HEK293 (cell line): ENCODE measurements around the gene BICRA.

Experiments
- BCL11B ChIP-seq: fragments of 450-650 bp; formaldehyde crosslinking; IDR thresholded peaks from 2 replicates; pipeline ENCODE4 v1.5.1; 2016; ENCODE audit warnings: low read depth, missing biosample characterization, missing genetic modification characterization
- HOXA7 ChIP-seq: sonication (generic); formaldehyde crosslinking; IDR thresholded peaks from 2 replicates; pipeline ENCODE4 v1.8.1; 2022; ENCODE audit warnings: missing genetic modification reagents, borderline replicate concordance
- HOXD13 ChIP-seq: sonication (generic); formaldehyde crosslinking; IDR thresholded peaks from 2 replicates; pipeline ENCODE4 v1.8.0; 2022; ENCODE audit warnings: missing genetic modification reagents, borderline replicate concordance
- KLF10 ChIP-seq: fragments of 450-650 bp; IDR thresholded peaks from 2 replicates; pipeline ENCODE4 v1.5.1; 2018; ENCODE audit warnings: missing biosample characterization, mild to moderate bottlenecking, missing genetic modification characterization
- PBX3 ChIP-seq: sonication (generic); formaldehyde crosslinking; IDR thresholded peaks from 2 replicates; pipeline ENCODE4 v1.8.1; 2022; ENCODE audit warnings: mild to moderate bottlenecking, moderate library complexity, missing genetic modification reagents
- PRDM10 ChIP-seq: fragments of 450-650 bp; formaldehyde crosslinking; IDR thresholded peaks from 2 replicates; pipeline ENCODE4 v1.5.1; 2016; ENCODE audit warnings: missing biosample characterization, missing genetic modification characterization
- PRDM6 ChIP-seq: fragments of 450-650 bp; formaldehyde crosslinking; IDR thresholded peaks from 2 replicates; pipeline ENCODE4 v1.5.1; 2017; ENCODE audit warnings: missing biosample characterization, missing genetic modification characterization
- WT1 ChIP-seq: fragments of 450-650 bp; formaldehyde crosslinking; IDR thresholded peaks from 2 replicates; pipeline ENCODE4 v1.5.1; 2016; ENCODE audit warnings: missing biosample characterization, missing genetic modification characterization
- ZNF2 ChIP-seq: fragments of 450-650 bp; formaldehyde crosslinking; IDR thresholded peaks from 2 replicates; pipeline ENCODE4 v1.5.1; 2016; ENCODE audit warnings: missing biosample characterization, missing genetic modification characterization
- ZNF248 ChIP-seq: fragments of 450-650 bp; formaldehyde crosslinking; IDR thresholded peaks from 2 replicates; pipeline ENCODE4 v1.5.1; 2017; ENCODE audit warnings: missing biosample characterization, missing genetic modification characterization
- ZNF394 ChIP-seq: fragments of 450-650 bp; formaldehyde crosslinking; IDR thresholded peaks from 2 replicates; pipeline ENCODE4 v1.5.1; 2016; ENCODE audit warnings: missing biosample characterization, missing genetic modification characterization, mild to moderate bottlenecking, moderate library complexity, borderline replicate concordance
- ZNF513 ChIP-seq: fragments of 450-650 bp; IDR thresholded peaks from 2 replicates; pipeline ENCODE4 v1.5.1; 2018; ENCODE audit warnings: missing biosample characterization, missing genetic modification characterization
- ZNF514 ChIP-seq: fragments of 450-650 bp; formaldehyde crosslinking; IDR thresholded peaks from 2 replicates; pipeline ENCODE4 v1.5.1; 2016; ENCODE audit warnings: missing biosample characterization, missing genetic modification characterization
- ZNF549 ChIP-seq: fragments of 450-650 bp; IDR thresholded peaks from 2 replicates; pipeline ENCODE4 v1.5.1; 2018; ENCODE audit warnings: missing biosample characterization, missing genetic modification characterization, mild to moderate bottlenecking, inconsistent platforms, moderate library complexity
- ZNF610 ChIP-seq: fragments of 450-650 bp; formaldehyde crosslinking; IDR thresholded peaks from 2 replicates; pipeline ENCODE4 v1.5.1; 2016; ENCODE audit warnings: missing biosample characterization, missing genetic modification characterization, borderline replicate concordance
- ZSCAN30 ChIP-seq: fragments of 450-650 bp; IDR thresholded peaks from 2 replicates; pipeline ENCODE4 v1.5.1; 2018; ENCODE audit warnings: missing biosample characterization, mild to moderate bottlenecking, missing genetic modification characterization, moderate library complexity
- TF ChIP-seq, protein P1 (sequence below): fragments of 450-650 bp; formaldehyde crosslinking; IDR thresholded peaks from 2 replicates; pipeline ENCODE4 v1.5.1; 2017; ENCODE audit warnings: missing biosample characterization, missing genetic modification characterization
- TF ChIP-seq, protein P2 (sequence below): fragments of 450-650 bp; formaldehyde crosslinking; IDR thresholded peaks from 2 replicates; pipeline ENCODE4 v1.5.1; 2016; ENCODE audit warnings: missing biosample characterization, missing genetic modification characterization
- TF ChIP-seq, protein P3 (sequence below): fragments of 450-650 bp; formaldehyde crosslinking; conservative IDR thresholded peaks from 2 replicates; pipeline ENCODE4 v1.5.1; 2016; ENCODE audit warnings: low read depth, missing biosample characterization, missing genetic modification characterization
- TF ChIP-seq, protein P4 (sequence below): fragments of 450-650 bp; formaldehyde crosslinking; IDR thresholded peaks from 2 replicates; pipeline ENCODE4 v1.5.1; 2017; ENCODE audit warnings: missing biosample characterization, missing genetic modification characterization

Gene BICRA

DNA sequence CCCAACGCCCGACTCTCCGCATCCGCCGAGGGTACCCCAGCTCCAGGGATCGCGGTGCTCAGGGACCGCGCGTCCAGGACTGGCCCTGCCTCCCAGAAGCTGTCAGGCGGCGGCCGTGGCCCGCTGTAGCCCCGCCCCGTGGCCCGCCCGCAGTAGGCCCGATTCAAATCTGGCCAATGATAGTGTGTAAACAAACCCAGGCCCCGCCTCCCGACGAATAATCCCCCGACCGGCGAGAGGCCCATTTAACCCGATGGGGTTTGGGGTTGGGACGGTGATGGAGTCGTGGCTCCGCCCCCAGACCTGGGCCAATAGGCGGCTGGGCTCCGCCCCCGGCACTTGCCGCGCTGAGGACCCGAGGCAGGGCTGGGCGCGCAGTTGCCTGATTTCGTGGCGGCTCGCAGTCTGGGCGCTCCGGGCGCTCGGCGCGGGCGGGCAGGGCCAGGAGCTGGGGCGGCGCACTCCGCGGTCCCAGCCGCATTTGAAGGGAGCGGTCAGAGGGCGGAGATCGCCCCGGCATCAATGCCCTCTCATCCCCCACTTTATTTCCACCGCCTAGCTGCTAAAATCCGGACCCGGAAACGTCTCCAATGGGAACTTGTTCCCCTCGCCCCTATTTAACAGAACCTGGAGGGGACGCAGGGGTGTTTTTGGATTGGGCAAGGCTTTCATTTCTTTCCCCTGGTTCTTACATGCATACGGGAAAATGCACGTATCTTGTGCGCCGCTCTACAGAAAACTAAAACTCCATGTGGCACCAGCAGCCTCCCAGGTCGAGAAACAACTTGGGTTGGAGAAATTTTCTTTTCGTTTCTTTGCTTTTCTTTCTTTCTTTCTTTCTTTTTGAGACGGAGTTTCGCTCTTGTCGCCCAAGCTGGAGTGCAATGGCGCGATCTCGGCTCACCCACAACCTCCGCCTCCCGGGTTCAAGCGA lies 8.4 kb upstream of the BICRA start (continued):
- TF ChIP-seq PRDM6 (tag by site-specific recombination) (no peak), BCL11B (tag by site-specific recombination) (no peak), ZSCAN30 (tag by site-specific recombination) (peak; percentile 87), ZNF394 (tag by site-specific recombination) (no peak), ZNF549 (tag by site-specific recombination) (no peak), HOXA7 (CRISPR knock-in tag) (no peak), PBX3 (CRISPR knock-in tag) (peak; percentile 87), PRDM10 (tag by site-specific recombination) (peak; percentile 41), WT1 (tag by site-specific recombination) (no peak), ZNF610 (tag by site-specific recombination) (peak; percentile 35; the same call in 1 of the 2 replicates), HOXD13 (CRISPR knock-in tag) (no peak), ZNF248 (tag by site-specific recombination) (0 out of 2 replicates have a peak, but pooled peaks have one; percentile 12), KLF10 (tag by site-specific recombination) (peak; percentile 89), ZNF513 (peak; percentile 33; the same call in 1 of the 2 replicates), ZNF514 (tag by site-specific recombination) (no peak), ZNF2 (0 out of 2 replicates have a peak, but pooled peaks have one; percentile 47)
- TF ChIP-seq, protein P1, sequence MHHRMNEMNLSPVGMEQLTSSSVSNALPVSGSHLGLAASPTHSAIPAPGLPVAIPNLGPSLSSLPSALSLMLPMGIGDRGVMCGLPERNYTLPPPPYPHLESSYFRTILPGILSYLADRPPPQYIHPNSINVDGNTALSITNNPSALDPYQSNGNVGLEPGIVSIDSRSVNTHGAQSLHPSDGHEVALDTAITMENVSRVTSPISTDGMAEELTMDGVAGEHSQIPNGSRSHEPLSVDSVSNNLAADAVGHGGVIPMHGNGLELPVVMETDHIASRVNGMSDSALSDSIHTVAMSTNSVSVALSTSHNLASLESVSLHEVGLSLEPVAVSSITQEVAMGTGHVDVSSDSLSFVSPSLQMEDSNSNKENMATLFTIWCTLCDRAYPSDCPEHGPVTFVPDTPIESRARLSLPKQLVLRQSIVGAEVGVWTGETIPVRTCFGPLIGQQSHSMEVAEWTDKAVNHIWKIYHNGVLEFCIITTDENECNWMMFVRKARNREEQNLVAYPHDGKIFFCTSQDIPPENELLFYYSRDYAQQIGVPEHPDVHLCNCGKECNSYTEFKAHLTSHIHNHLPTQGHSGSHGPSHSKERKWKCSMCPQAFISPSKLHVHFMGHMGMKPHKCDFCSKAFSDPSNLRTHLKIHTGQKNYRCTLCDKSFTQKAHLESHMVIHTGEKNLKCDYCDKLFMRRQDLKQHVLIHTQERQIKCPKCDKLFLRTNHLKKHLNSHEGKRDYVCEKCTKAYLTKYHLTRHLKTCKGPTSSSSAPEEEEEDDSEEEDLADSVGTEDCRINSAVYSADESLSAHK (tag by site-specific recombination): 0 out of 2 replicates have a peak, but pooled peaks have one; percentile 54
- TF ChIP-seq, protein P2, sequence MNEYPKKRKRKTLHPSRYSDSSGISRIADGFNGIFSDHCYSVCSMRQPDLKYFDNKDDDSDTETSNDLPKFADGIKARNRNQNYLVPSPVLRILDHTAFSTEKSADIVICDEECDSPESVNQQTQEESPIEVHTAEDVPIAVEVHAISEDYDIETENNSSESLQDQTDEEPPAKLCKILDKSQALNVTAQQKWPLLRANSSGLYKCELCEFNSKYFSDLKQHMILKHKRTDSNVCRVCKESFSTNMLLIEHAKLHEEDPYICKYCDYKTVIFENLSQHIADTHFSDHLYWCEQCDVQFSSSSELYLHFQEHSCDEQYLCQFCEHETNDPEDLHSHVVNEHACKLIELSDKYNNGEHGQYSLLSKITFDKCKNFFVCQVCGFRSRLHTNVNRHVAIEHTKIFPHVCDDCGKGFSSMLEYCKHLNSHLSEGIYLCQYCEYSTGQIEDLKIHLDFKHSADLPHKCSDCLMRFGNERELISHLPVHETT (tag by site-specific recombination): no peak
- TF ChIP-seq, protein P3, sequence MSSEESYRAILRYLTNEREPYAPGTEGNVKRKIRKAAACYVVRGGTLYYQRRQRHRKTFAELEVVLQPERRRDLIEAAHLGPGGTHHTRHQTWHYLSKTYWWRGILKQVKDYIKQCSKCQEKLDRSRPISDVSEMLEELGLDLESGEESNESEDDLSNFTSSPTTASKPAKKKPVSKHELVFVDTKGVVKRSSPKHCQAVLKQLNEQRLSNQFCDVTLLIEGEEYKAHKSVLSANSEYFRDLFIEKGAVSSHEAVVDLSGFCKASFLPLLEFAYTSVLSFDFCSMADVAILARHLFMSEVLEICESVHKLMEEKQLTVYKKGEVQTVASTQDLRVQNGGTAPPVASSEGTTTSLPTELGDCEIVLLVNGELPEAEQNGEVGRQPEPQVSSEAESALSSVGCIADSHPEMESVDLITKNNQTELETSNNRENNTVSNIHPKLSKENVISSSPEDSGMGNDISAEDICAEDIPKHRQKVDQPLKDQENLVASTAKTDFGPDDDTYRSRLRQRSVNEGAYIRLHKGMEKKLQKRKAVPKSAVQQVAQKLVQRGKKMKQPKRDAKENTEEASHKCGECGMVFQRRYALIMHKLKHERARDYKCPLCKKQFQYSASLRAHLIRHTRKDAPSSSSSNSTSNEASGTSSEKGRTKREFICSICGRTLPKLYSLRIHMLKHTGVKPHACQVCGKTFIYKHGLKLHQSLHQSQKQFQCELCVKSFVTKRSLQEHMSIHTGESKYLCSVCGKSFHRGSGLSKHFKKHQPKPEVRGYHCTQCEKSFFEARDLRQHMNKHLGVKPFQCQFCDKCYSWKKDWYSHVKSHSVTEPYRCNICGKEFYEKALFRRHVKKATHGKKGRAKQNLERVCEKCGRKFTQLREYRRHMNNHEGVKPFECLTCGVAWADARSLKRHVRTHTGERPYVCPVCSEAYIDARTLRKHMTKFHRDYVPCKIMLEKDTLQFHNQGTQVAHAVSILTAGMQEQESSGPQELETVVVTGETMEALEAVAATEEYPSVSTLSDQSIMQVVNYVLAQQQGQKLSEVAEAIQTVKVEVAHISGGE: peak; percentile 48
- TF ChIP-seq, protein P4, sequence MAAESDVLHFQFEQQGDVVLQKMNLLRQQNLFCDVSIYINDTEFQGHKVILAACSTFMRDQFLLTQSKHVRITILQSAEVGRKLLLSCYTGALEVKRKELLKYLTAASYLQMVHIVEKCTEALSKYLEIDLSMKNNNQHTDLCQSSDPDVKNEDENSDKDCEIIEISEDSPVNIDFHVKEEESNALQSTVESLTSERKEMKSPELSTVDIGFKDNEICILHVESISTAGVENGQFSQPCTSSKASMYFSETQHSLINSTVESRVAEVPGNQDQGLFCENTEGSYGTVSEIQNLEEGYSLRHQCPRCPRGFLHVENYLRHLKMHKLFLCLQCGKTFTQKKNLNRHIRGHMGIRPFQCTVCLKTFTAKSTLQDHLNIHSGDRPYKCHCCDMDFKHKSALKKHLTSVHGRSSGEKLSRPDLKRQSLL (tag by site-specific recombination): peak; percentile 38; the same call in 1 of the 2 replicates
